Measurements from ENCODE around the gene BRMS1. TPM values are rescaled to one million over a fixed set of nuclear protein-coding genes. Genes with fewer than 3 reads are reported as not detected.
A peak's percentile ranks its signal among the peaks of the same experiment; 100 is the strongest.

Gene BRMS1
- total RNA-seq, 3 donors from 2014 or later: 52.0 to 61.6 (median 54.3) TPM

GRCh38 chr11:66365711-66366619, 21.1 kb upstream of the BRMS1 start:
- H3K27ac ChIP-seq: no peak overlapping the region
- intact Hi-C loops (cut with DNase I; ENCODE audit: low total_unique reads): no loop called here
- H3K4me1 ChIP-seq: no peaks in the 10 kb centered on the region
- no peaks in the 10 kb centered on the region for H3K27me3 ChIP-seq
- H3K9me3 ChIP-seq: no peaks in the 10 kb centered on the region
- no peaks in the 10 kb centered on the region for H3K36me3 ChIP-seq
- H3K4me3 ChIP-seq: no peak overlapping the region
- no peak for TF ChIP-seq POLR2AphosphoS5 (IDR thresholded peaks at IDR 0.05)
- TF ChIP-seq POLR2A (IDR thresholded peaks at IDR 0.05): no peak
- no peak for TF ChIP-seq CTCF (IDR thresholded peaks at IDR 0.05)
- DNase-seq (ENCODE audit: low spot score in 2 of 2): no peak

GRCh38 chr11:66365166-66365565, 20.3 kb upstream of the BRMS1 start:
- TF ChIP-seq POLR2A (IDR thresholded peaks at IDR 0.05) (no peak), POLR2AphosphoS5 (IDR thresholded peaks at IDR 0.05) (no peak), CTCF (IDR thresholded peaks at IDR 0.05) (no peak)
- Histone ChIP-seq H3K27me3 (no peaks in the 10 kb centered on the region), H3K27ac (no peak overlapping the region), H3K36me3 (no peaks in the 10 kb centered on the region), H3K4me3 (no peak overlapping the region), H3K4me1 (no peaks in the 10 kb centered on the region), H3K9me3 (no peaks in the 10 kb centered on the region)
- intact Hi-C loops (cut with DNase I; ENCODE audit: low total_unique reads): no loop called here
- no peak for DNase-seq (ENCODE audit: low spot score in 2 of 2)

- TF ChIP-seq POLR2A (IDR thresholded peaks at IDR 0.05) (no peak), CTCF (IDR thresholded peaks at IDR 0.05) (peak in 1 of 3 donors; percentile 13), POLR2AphosphoS5 (IDR thresholded peaks at IDR 0.05) (no peak)
Observed at GRCh38 chr11:66363805-66364535, 19.1 kb upstream of the BRMS1 start.

GRCh38 chr11:66363187-66363601, 18.3 kb upstream of the BRMS1 start:
- H3K27ac ChIP-seq: peak overlapping the region; percentile 36 to 48
- TF ChIP-seq CTCF (IDR thresholded peaks at IDR 0.05): no peak
- TF ChIP-seq POLR2A (IDR thresholded peaks at IDR 0.05): no peak
- no peak for TF ChIP-seq POLR2AphosphoS5 (IDR thresholded peaks at IDR 0.05)
- intact Hi-C loops (cut with DNase I; ENCODE audit: low total_unique reads): no loop called here

More at GRCh38 chr11:66363805-66364535, 19.1 kb upstream of the BRMS1 start:
- H3K27ac ChIP-seq: peak overlapping the region; percentile 36 to 48
- no peaks in the 10 kb centered on the region for H3K36me3 ChIP-seq
- no peaks in the 10 kb centered on the region for H3K27me3 ChIP-seq
- no peaks in the 10 kb centered on the region for H3K9me3 ChIP-seq
- intact Hi-C loops (cut with DNase I; ENCODE audit: low total_unique reads): no loop called here
- no peak overlapping the region for H3K4me3 ChIP-seq
- no peak for DNase-seq (ENCODE audit: low spot score in 2 of 2)
- no peaks in the 10 kb centered on the region for H3K4me1 ChIP-seq

More at GRCh38 chr11:66363187-66363601, 18.3 kb upstream of the BRMS1 start:
- H3K9me3 ChIP-seq: no peaks in the 10 kb centered on the region
- no peaks in the 10 kb centered on the region for H3K36me3 ChIP-seq
- DNase-seq (ENCODE audit: low spot score in 2 of 2): no peak
- H3K4me3 ChIP-seq: no peak overlapping the region
- no peaks in the 10 kb centered on the region for H3K4me1 ChIP-seq
- H3K27me3 ChIP-seq: no peaks in the 10 kb centered on the region
